Fibroblast of lung (primary cell): ENCODE data around the gene SATL1.

Experiments used
- CTCF ChIP-seq, 2 donors: IDR thresholded peaks in 1 of 2; conservative IDR thresholded peaks in 1 of 2; 1 replicate in 1 of 2; 2 replicates in 1 of 2; pipeline ENCODE4 v1.5.1; 2011 to 2012; ENCODE audit warnings: low read length in 2 of 2, control low read depth in 1 of 2, inconsistent platforms in 1 of 2, low read depth in 1 of 2, mild to moderate bottlenecking in 1 of 2
- EZH2 ChIP-seq: IDR thresholded peaks from 2 replicates; pipeline ENCODE4 v1.5.1; 2012; ENCODE audit warnings: low read length, control low read depth, mild to moderate bottlenecking; ENCODE audit errors: missing control alignments

GRCh38 chrX:85084770-85085393 is 158.7 kb downstream of the SATL1 start:
- TF ChIP-seq CTCF (conservative IDR thresholded peaks at IDR 0.05 in 1 of 2, IDR thresholded peaks at IDR 0.05 in 1 of 2; ENCODE audit: low read depth in 1 of 2, low read length in 2 of 2) = peak; percentile 63 to 77
- TF ChIP-seq EZH2 = no peak
